K562 (cell line): ENCODE results near the gene ADAM15. TPM values are rescaled to one million over a fixed set of nuclear protein-coding genes. Genes with fewer than 3 reads are reported as not detected.
A peak's percentile ranks its signal among the peaks of the same experiment; 100 is the strongest.

ENCODE experiments used
- ATF7 ChIP-seq: fragments of 450-650 bp; IDR thresholded peaks from 2 replicates; pipeline ENCODE4 v1.7.1; 2014; ENCODE audit warnings: mild to moderate bottlenecking, moderate library complexity
- DIDO1 ChIP-seq: fragments of 450-650 bp; IDR thresholded peaks from 2 replicates; pipeline ENCODE4 v1.6.1; 2016; ENCODE audit warnings: low read depth, missing biosample characterization, missing genetic modification characterization
- FOS ChIP-seq: IDR thresholded peaks from 3 replicates; pipeline ENCODE4 v1.6.1; 2011; ENCODE audit not compliant: insufficient read length; ENCODE audit errors: extremely low read depth
- GABPB1 ChIP-seq: sonication (generic); formaldehyde crosslinking; IDR thresholded peaks from 2 replicates; pipeline ENCODE4 v1.8.0; 2022; ENCODE audit warnings: mild to moderate bottlenecking, missing genetic modification reagents
- GABPB2 ChIP-seq: fragments of 250-450 bp; sonication (Bioruptor Pico); conservative IDR thresholded peaks from 2 replicates; pipeline ENCODE4 v1.5.1; 2021; ENCODE audit warnings: mild to moderate bottlenecking
- KLF10 ChIP-seq: fragments of 250-450 bp; sonication (Bioruptor Pico); IDR thresholded peaks from 2 replicates; pipeline ENCODE4 v1.6.1; 2021; ENCODE audit warnings: matching md5 sums
- MXI1 ChIP-seq: IDR thresholded peaks from 2 replicates; pipeline ENCODE4 v1.6.1; 2011; ENCODE audit warnings: low read depth, mild to moderate bottlenecking, improper control_type of control experiment, low read length
- NFE2 ChIP-seq: IDR thresholded peaks from 2 replicates; pipeline ENCODE4 v1.6.1; 2014; ENCODE audit warnings: antibody characterized with exemption, low read depth
- NFE2L1 ChIP-seq: fragments of 450-650 bp; IDR thresholded peaks from 2 replicates; pipeline ENCODE4 v1.6.1; 2016; ENCODE audit warnings: missing genetic modification characterization, low read depth, mild to moderate bottlenecking, missing compliant biosample characterization, moderate library complexity, borderline replicate concordance
- NFXL1 ChIP-seq: fragments of 450-650 bp; formaldehyde crosslinking; IDR thresholded peaks from 2 replicates; pipeline ENCODE4 v1.4.0; 2021; ENCODE audit warnings: mild to moderate bottlenecking
- PRDM10 ChIP-seq: fragments of 450-650 bp; IDR thresholded peaks from 2 replicates; pipeline ENCODE4 v1.6.1; 2018; ENCODE audit not compliant: partially characterized antibody
- REST ChIP-seq, 2 experiments: fragments of 450-650 bp; formaldehyde crosslinking in 1 of 2; IDR thresholded peaks; 2 replicates each; pipeline versions ENCODE4 v1.4.0 to v1.6.1; 2014 to 2020; ENCODE audit warnings: mild to moderate bottlenecking in 2 of 2, borderline replicate concordance in 1 of 2, low read depth in 1 of 2
- SIX5 ChIP-seq, 2 experiments: IDR thresholded peaks; 2 replicates each; pipeline ENCODE4 v1.6.1; 2011; ENCODE audit warnings: low read length in 2 of 2, borderline replicate concordance in 1 of 2, low read depth in 1 of 2, mild to moderate bottlenecking in 1 of 2, moderate library complexity in 1 of 2; ENCODE audit not compliant: insufficient read depth in 1 of 2
- SMARCE1 ChIP-seq: fragments of 450-650 bp; IDR thresholded peaks from 2 replicates; pipeline ENCODE4 v1.7.1; 2016; ENCODE audit warnings: mild to moderate bottlenecking
- ZNF41 ChIP-seq: fragments of 250-450 bp; sonication (Bioruptor Pico); conservative IDR thresholded peaks from 2 replicates; pipeline ENCODE4 v1.4.0; 2020; ENCODE audit warnings: mild to moderate bottlenecking
- polyA plus RNA-seq, 8 experiments: library from polyadenylated mRNA; depleted of rRNA in 4 of 8; stranded (reverse) in 5 of 8; unstranded in 3 of 8; fragments of >200 nt; fragmentation: Nextera tagmentation in 2 of 8; fragmentation: Illumina TruSeq in 1 of 8; extraction: Ambion mirVana in 2 of 8; extraction: Trizol in 1 of 8; gene quantifications; 2 replicates each; pipeline versions ENCODE4 v1.2.1 to v1.2.3, GENCODE V29; 2011 to 2014; ENCODE audit warnings: inconsistent platforms in 1 of 8, missing spikeins in 1 of 8
- total RNA-seq, 7 experiments: library from RNA; depleted of rRNA in 6 of 7; stranded (reverse); fragments of >200 nt in 6 of 7; fragmentation: Illumina TruSeq in 2 of 7; extraction: Trizol in 2 of 7; gene quantifications; 2 replicates each; pipeline versions ENCODE4 v1.2.1 to v1.2.3, GENCODE V29; 2011 to 2021; ENCODE audit warnings: low replicate concordance in 1 of 7

ADAM15 gene
- total and polyA plus RNA-seq, 9 of the 15 experiments (the other 6 are each of a cell fraction or from before 2014, with no cell fraction given) = 0.69 to 72.3 (median 32.8) TPM

GRCh38 chr1:155091071-155092051 is 40.2 kb downstream of the ADAM15 start (continued):
- TF ChIP-seq GABPB1 (CRISPR knock-in tag) (0 out of 2 replicates have a peak, but pooled peaks have one; percentile 59), NFE2 (no peak), PRDM10 (no peak), MXI1 (peak; percentile 61; the same call in 1 of the 2 replicates), NFXL1 (CRISPR knock-in tag) (no peak), FOS (no peak), KLF10 (CRISPR knock-in tag) (no peak), GABPB2 (CRISPR knock-in tag) (no peak), NFE2L1 (tag) (no peak), ATF7 (0 out of 2 replicates have a peak, but pooled peaks have one; percentile 27), DIDO1 (tag) (no peak), SMARCE1 (no peak), REST (IDR thresholded peaks at IDR 0.05; ENCODE audit: borderline replicate concordance) (peak; percentile 79), REST (CRISPR knock-in tag; IDR thresholded peaks at IDR 0.05; ENCODE audit: low read depth) (no peak), SIX5 (IDR thresholded peaks at IDR 0.05; ENCODE audit: borderline replicate concordance in 1 of 2, insufficient read depth in 1 of 2, low read depth in 1 of 2, low read length in 2 of 2) (peak in 1 of 2 experiments; percentile 6; a peak in 1 of 4 replicates), ZNF41 (CRISPR knock-in tag) (no peak)
